Fibroblast of the aortic adventitia (primary cell): ENCODE data around the gene CTSL. TPM values are rescaled to one million over a fixed set of nuclear protein-coding genes. Genes with fewer than 3 reads are reported as not detected.

Source experiments
- DNase-seq: peaks from one replicate; pipeline ENCODE4 v3.0.0-alpha.2; 2010; ENCODE audit warnings: low read depth
- H3K4me3 ChIP-seq: 2 replicates; pipeline ENCODE4 v1.5.1; 2011; ENCODE audit warnings: low read depth, mild to moderate bottlenecking, control low read depth, low read length, moderate library complexity
- total RNA-seq: library from RNA; depleted of rRNA; stranded (reverse); fragments of >200 nt; gene quantifications from 2 replicates; pipeline ENCODE4 v1.2.3, GENCODE V29; 2012; ENCODE audit warnings: low replicate concordance
- TF ChIP-seq, protein P1 (sequence below): IDR thresholded peaks from 2 replicates; pipeline ENCODE4 v1.5.1; 2011; ENCODE audit warnings: mild to moderate bottlenecking, low read length, control low read depth, inconsistent platforms; ENCODE audit not compliant: insufficient read depth

Gene CTSL
- total RNA-seq, 1 donor, result 513 TPM

DNA sequence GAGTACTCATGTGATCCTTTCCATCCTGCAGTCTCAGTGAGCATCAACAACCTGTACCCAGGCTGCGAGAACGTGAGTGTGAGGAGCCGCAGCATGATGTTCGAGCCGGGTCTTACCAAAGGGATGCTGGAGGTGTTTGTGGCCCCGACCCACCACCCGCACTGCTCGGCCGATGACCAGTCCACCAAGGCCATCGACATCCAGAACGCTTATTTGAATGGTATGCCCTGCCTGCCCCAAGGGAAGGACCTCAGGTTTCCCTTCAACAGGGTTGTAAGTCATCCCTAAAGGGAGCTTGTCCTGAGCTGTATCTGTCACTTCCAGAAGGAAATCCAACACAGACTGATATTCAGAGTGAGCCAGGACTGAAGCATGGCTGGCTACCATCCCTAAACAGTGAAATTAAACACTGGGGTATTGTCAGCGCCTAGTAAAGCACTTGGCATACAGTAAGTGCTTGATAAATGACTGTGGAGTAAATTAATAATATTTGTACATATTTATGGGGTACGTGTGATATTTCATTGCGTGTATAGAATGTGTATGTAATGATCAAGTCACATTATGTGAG lies 39.3 kb upstream of the CTSL start:
- DNase-seq, result no peak

DNA sequence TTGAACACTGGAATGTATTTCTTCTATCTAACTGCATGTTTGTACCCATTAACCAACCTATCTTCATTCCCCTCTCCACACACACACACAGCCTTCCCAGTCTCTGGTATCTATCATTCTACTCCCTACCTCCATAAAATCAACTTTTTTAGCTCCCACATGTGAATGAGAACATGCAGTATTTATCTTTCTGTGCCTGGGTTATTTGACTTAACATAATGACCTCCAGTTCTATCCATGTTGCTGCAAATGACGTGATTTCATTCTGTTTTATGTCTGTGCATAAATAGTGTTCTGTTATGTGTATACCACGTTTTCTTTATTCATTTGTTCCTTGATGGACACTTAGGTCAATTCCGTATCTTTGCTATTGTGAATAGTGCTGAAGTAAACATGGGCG lies 38.7 kb upstream of the CTSL start:
- TF ChIP-seq, protein P1, sequence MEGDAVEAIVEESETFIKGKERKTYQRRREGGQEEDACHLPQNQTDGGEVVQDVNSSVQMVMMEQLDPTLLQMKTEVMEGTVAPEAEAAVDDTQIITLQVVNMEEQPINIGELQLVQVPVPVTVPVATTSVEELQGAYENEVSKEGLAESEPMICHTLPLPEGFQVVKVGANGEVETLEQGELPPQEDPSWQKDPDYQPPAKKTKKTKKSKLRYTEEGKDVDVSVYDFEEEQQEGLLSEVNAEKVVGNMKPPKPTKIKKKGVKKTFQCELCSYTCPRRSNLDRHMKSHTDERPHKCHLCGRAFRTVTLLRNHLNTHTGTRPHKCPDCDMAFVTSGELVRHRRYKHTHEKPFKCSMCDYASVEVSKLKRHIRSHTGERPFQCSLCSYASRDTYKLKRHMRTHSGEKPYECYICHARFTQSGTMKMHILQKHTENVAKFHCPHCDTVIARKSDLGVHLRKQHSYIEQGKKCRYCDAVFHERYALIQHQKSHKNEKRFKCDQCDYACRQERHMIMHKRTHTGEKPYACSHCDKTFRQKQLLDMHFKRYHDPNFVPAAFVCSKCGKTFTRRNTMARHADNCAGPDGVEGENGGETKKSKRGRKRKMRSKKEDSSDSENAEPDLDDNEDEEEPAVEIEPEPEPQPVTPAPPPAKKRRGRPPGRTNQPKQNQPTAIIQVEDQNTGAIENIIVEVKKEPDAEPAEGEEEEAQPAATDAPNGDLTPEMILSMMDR, result no peak
- DNase-seq, result no peak

More for the DNA sequence above, 39.3 kb upstream of the CTSL start:
- TF ChIP-seq, protein P1, result no peak
- no peak overlapping the region for H3K4me3 ChIP-seq

DNA sequence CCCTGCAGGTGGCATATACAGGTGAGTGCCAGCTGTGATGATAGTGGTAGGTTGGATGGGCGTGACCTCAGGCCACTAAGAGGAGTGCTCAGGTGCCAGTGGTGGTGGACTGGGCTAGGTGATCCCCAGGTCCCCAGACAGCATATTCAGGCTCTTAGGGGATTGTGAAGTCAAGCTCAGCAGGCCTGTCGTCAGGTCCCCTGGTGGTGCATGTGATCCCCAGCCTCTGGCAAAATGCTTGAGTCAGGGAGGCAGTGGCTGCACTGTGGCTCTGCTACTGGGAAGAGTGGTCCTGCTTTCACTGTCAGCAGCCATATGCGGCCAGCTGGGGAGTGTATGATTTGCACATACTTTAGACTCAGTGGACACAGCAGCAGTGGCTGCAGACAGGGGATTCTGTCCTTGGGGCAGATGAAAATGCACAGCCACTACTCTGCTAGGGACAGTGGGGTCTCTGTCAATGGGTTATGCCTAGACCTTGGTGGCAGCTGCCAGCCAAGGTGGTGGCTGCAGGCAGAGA lies 31.6 kb upstream of the CTSL start:
- no peak overlapping the region for H3K4me3 ChIP-seq
- DNase-seq, result no peak
- TF ChIP-seq, protein P1, result no peak

More for the DNA sequence above, 38.7 kb upstream of the CTSL start:
- H3K4me3 ChIP-seq, result no peak overlapping the region

DNA sequence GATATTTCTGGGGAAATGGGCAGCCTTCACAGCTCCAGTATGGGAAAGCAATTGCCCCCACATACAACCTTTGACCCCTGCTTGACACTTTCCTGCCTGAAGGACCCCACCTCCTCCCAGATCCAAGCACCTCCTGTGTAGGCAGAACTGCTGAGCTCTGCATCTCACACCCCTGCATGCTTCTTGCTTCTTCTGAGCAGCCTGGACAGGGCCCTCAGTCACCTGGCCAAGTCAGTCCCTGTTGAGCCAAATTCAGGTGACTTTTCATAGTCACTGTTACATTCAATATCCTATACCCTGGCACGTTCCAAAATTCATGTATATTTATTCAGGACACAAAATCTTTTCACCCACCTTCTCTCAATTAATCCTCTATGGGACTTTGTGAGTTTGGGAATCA lies 30.4 kb upstream of the CTSL start:
- no peak overlapping the region for H3K4me3 ChIP-seq
- no peak for DNase-seq
- TF ChIP-seq, protein P1, result no peak

DNA sequence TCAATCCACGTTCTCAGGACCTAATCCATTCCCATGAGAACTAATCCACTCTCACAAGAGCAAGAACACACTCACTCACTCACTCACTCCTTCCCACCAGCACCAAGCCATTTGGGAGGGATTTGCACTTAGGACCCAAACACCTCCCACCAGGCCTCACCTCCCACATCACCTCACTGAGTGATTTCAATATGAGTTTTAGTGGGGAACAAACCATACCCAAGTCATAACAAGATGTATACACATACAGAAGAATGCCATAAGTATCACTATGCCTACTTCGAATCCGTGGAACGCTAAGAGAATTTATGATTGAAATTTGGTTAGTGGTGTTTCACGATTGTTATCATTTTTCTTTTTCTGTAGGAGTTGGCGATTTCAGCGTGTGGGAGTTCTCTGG lies 29.3 kb upstream of the CTSL start:
- H3K4me3 ChIP-seq, result no peak overlapping the region
- TF ChIP-seq, protein P1, result no peak
- no peak for DNase-seq

DNA sequence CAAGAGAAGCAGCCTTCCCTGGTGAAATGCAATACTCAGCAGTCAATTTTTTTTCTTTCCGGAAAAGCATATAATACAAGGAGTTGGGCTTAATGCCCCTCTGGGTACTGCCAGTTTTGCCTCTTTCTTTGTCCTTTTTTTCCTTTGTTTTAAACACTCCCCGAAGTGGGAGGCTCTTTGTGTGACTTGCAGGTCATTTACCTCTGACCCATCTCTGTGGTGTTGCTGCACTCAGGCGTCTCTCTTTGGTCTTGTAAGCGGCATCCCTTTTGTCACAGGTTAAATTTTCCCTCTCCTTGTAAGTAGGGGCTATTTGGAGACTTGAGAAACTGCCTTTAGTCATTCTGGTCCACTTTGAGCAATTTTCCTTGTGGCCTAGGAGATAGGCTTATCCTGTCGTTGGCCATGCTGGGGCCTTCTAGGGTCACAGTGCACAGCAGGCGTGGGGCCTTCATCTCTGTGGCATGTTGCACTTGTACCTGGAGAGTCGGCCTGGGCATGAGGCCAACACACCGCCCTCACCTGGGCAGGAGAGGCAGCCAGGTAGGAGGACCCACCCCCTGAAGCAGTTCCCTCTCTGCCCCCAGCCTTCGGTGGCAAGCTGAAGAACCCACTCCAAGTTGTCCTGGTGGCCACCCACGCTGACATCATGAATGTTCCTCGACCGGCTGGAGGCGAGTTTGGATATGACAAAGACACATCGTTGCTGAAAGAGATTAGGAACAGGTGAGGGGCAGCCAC lies 27.7 kb upstream of the CTSL start:
- TF ChIP-seq, protein P1, result no peak
- no peak overlapping the region for H3K4me3 ChIP-seq
- no peak for DNase-seq
